HCT116 (cell line): ENCODE measurements around the gene LIN9. TPM values are rescaled to one million over a fixed set of nuclear protein-coding genes. Genes with fewer than 3 reads are reported as not detected.

Experiments used
- ATAC-seq: fragments of 200-7000 bp; cut with Tn5 transposase; 2 replicates; pipeline ENCODE4 v1.9.1; 2020; ENCODE audit warnings: mild to moderate bottlenecking, moderate library complexity
- BruUV-seq: library from RNA; stranded (reverse); fragments of 400-500 nt; replicated peaks from 2 replicates; lab custom pipeline; 2021; lab: Mats Ljungman, UMichigan
- CTCF ChIA-PET: fragments of 300-600 bp; sonication (Branson Sonifier 250); formaldehyde crosslinking; loops from one replicate; lab custom pipeline; 2021; ENCODE audit warnings: antibody characterized with exemption; lab: Charles Lee
- POLR2A ChIA-PET: fragments of 300-600, 350-600 bp; sonication (Branson Sonifier 250); formaldehyde crosslinking; loops from one replicate; lab custom pipeline; 2021; ENCODE audit warnings: antibody characterized with exemption; lab: Charles Lee
- RAD21 ChIA-PET, 2 experiments: fragments of 300-600 bp; sonication (Branson Sonifier 250); formaldehyde crosslinking; loops; one replicate each; lab custom pipeline; 2023; ENCODE audit warnings: low total read pairs in 2 of 2; ENCODE audit not compliant: uncharacterized antibody in 2 of 2, unreplicated experiment in 2 of 2, low non-redundant PET in 1 of 2; lab: Charles Lee
- DNase-seq: peaks from one replicate; pipeline ENCODE4 v3.0.0-alpha.2; 2010; ENCODE audit warnings: low read depth, low spot score
- H2AFZ ChIP-seq: fragments of 200-600 bp; shearing (Covaris generic), sonication (generic); 2 replicates; pipeline ENCODE4 v1.6.1; 2017; ENCODE audit warnings: low read depth, mixed run types, mixed read lengths, antibody characterized with exemption, low read length; ENCODE audit not compliant: poor library complexity, severe bottlenecking
- H3K27ac ChIP-seq: 2 replicates; pipeline ENCODE4 v1.5.1; 2012; ENCODE audit warnings: low read depth, low read length
- H3K27me3 ChIP-seq: fragments of 200-600 bp; sonication (generic); 2 replicates; pipeline ENCODE4 v1.6.1; 2016; ENCODE audit warnings: mixed run types, low read length, mixed read lengths; ENCODE audit not compliant: insufficient read depth
- H3K36me3 ChIP-seq, 2 experiments: fragments of 200-500 bp in 1 of 2; fragments of 200-600 bp in 1 of 2; sonication (Bioruptor generic) in 1 of 2; sonication (generic) in 1 of 2; 2 replicates each; pipeline versions ENCODE4 v1.5.1 to v1.6.1; 2014 to 2016; ENCODE audit warnings: low read length in 2 of 2, inconsistent platforms in 1 of 2, mixed read lengths in 1 of 2, mixed run types in 1 of 2; ENCODE audit not compliant: insufficient read depth in 2 of 2, control insufficient read depth in 1 of 2
- H3K4me1 ChIP-seq, 2 experiments: fragments of 200-600 bp in 1 of 2; sonication (generic) in 1 of 2; 2 replicates each; pipeline versions ENCODE4 v1.5.1 to v1.6.1; 2012 to 2017; ENCODE audit warnings: low read length in 2 of 2, inconsistent platforms in 1 of 2, mild to moderate bottlenecking in 1 of 2, mixed read lengths in 1 of 2, mixed run types in 1 of 2, moderate library complexity in 1 of 2; ENCODE audit not compliant: insufficient read depth in 2 of 2, control insufficient read depth in 1 of 2
- H3K4me2 ChIP-seq: fragments of 200-600 bp; sonication (generic); 2 replicates; pipeline ENCODE4 v1.6.1; 2017; ENCODE audit warnings: mixed run types, low read length, mixed read lengths
- H3K4me3 ChIP-seq, 2 experiments: fragments of 200-600 bp in 1 of 2; sonication (generic) in 1 of 2; replicated peaks in 1 of 2; 2 replicates each; pipeline ENCODE4 v1.5.1; 2011 to 2016; ENCODE audit warnings: low read length in 2 of 2, control low read depth in 1 of 2, low read depth in 1 of 2, mild to moderate bottlenecking in 1 of 2, mixed read lengths in 1 of 2, mixed run types in 1 of 2
- H3K79me2 ChIP-seq: fragments of 200-600 bp; sonication (generic); 2 replicates; pipeline ENCODE4 v1.6.1; 2017; ENCODE audit warnings: mild to moderate bottlenecking, mixed run types, low read length, moderate library complexity, mixed read lengths; ENCODE audit not compliant: insufficient read depth
- H3K9ac ChIP-seq: fragments of 200-600 bp; sonication (generic); 2 replicates; pipeline ENCODE4 v1.6.1; 2016; ENCODE audit warnings: low read length, mixed read lengths
- H3K9me2 ChIP-seq: fragments of 200-600 bp; sonication (generic), shearing (Covaris generic); 2 replicates; pipeline ENCODE4 v1.6.1; 2017; ENCODE audit warnings: mixed run types, mild to moderate bottlenecking, moderate library complexity; ENCODE audit not compliant: insufficient read depth
- H3K9me3 ChIP-seq, 2 experiments: fragments of 200-500 bp in 1 of 2; fragments of 200-600 bp in 1 of 2; sonication (Bioruptor generic) in 1 of 2; sonication (generic) in 1 of 2; 2 replicates each; pipeline ENCODE4 v1.6.1; 2014 to 2017; ENCODE audit warnings: low read length in 2 of 2, mixed read lengths in 2 of 2, inconsistent platforms in 1 of 2, low read depth in 1 of 2, mild to moderate bottlenecking in 1 of 2, mixed run types in 1 of 2, moderate library complexity in 1 of 2; ENCODE audit not compliant: control insufficient read depth in 1 of 2, insufficient read depth in 1 of 2
- H4K20me1 ChIP-seq: fragments of 200-600 bp; sonication (generic), shearing (Covaris generic); 2 replicates; pipeline ENCODE4 v1.6.1; 2017; ENCODE audit warnings: mixed run types, mild to moderate bottlenecking, moderate library complexity; ENCODE audit not compliant: insufficient read depth
- CBX3 ChIP-seq: IDR thresholded peaks from 2 replicates; pipeline ENCODE4 v1.6.1; 2012; ENCODE audit warnings: low read depth
- EGR1 ChIP-seq: IDR thresholded peaks from 2 replicates; pipeline ENCODE4 v1.6.1; 2012; ENCODE audit warnings: low read depth
- ELF1 ChIP-seq: IDR thresholded peaks from 2 replicates; pipeline ENCODE4 v1.6.1; 2012; ENCODE audit warnings: low read depth, borderline replicate concordance
- EZH2 ChIP-seq: fragments of 200-600 bp; sonication (generic); IDR thresholded peaks from 2 replicates; pipeline ENCODE4 v1.6.1; 2017; ENCODE audit warnings: antibody characterized with exemption, mixed run types
- FOSL1 ChIP-seq: IDR thresholded peaks from 2 replicates; pipeline ENCODE4 v1.6.1; 2012; ENCODE audit warnings: low read depth
- POLR2A ChIP-seq: IDR thresholded peaks from 2 replicates; pipeline ENCODE4 v1.7.0; 2011; ENCODE audit warnings: borderline replicate concordance; ENCODE audit not compliant: insufficient read depth, insufficient read length; ENCODE audit errors: extremely low read depth
- RAD21 ChIP-seq: IDR thresholded peaks from 2 replicates; pipeline ENCODE4 v1.6.1; 2012; ENCODE audit warnings: low read depth, mild to moderate bottlenecking
- SIN3A ChIP-seq: IDR thresholded peaks from 2 replicates; pipeline ENCODE4 v1.6.1; 2012; ENCODE audit warnings: low read depth
- SP1 ChIP-seq: IDR thresholded peaks from 2 replicates; pipeline ENCODE4 v1.6.1; 2012; ENCODE audit warnings: low read depth
- TCF7L2 ChIP-seq: IDR thresholded peaks from 2 replicates; pipeline ENCODE4 v1.7.0; 2011; ENCODE audit warnings: borderline replicate concordance, inconsistent platforms; ENCODE audit not compliant: insufficient read depth, insufficient read length; ENCODE audit errors: extremely low read depth
- YY1 ChIP-seq: IDR thresholded peaks from 2 replicates; pipeline ENCODE4 v1.6.1; 2011; ENCODE audit warnings: low read length, low read depth, moderate library complexity, mild to moderate bottlenecking; ENCODE audit not compliant: insufficient replicate concordance; ENCODE audit errors: extremely low read depth
- ZFX ChIP-seq: fragments of 450-650 bp; IDR thresholded peaks from 2 replicates; pipeline ENCODE4 v1.6.1; 2017
- ZNF274 ChIP-seq: fragments of 200-500 bp; sonication (Bioruptor generic); IDR thresholded peaks from 2 replicates; pipeline ENCODE4 v1.6.1; 2014; ENCODE audit warnings: mild to moderate bottlenecking, low read depth, low read length, inconsistent platforms
- intact Hi-C: fragments of 100-400 bp; cut with micrococcal nuclease; formaldehyde crosslinking; loops from 2 replicates; pipeline ENCODE4 v1.10.0; 2022
- total RNA-seq: library from RNA; stranded (reverse); gene quantifications from one replicate; pipeline ENCODE4 v1.2.1, GENCODE V29; 2021; ENCODE audit not compliant: unreplicated experiment
- TF ChIP-seq, protein P1 (sequence below): IDR thresholded peaks from 2 replicates; pipeline ENCODE4 v1.6.1; 2012
- TF ChIP-seq, protein P2 (sequence below), 3 experiments: fragments of 200-600 bp in 1 of 3; sonication (generic) in 1 of 3; IDR thresholded peaks in 2 of 3; conservative IDR thresholded peaks in 1 of 3; 2 replicates each; pipeline ENCODE4 v1.5.1; 2012 to 2017; ENCODE audit warnings: low read depth in 2 of 3, low read length in 2 of 3, antibody characterized with exemption in 1 of 3, borderline replicate concordance in 1 of 3, control low read depth in 1 of 3, mild to moderate bottlenecking in 1 of 3, mixed read lengths in 1 of 3, mixed run types in 1 of 3, moderate library complexity in 1 of 3; ENCODE audit not compliant: insufficient read depth in 1 of 3
- TF ChIP-seq, protein P3 (sequence below): IDR thresholded peaks from 2 replicates; pipeline ENCODE4 v1.6.1; 2012

Gene LIN9
- total RNA-seq, 1 experiment from 2014 or later = 9.3 TPM

DNA sequence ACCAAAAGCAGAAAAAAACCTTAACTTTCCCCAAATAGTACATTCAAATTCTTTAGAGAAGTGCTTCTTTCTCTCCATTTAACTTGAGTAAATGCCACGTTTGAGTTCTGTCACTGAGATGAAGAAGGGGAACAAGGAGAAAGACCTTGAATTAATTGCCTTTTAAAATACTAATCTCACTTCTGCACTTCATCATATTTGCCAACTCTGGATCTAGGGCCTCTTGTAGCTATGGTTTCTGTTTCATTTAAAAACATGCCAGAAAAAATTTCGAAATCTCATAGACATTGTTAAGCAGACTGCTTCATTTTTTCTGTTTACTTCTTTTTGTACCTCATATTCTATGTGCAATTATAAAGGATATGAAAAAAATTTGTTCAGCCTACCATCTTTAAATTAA lies 60.9 kb downstream of the LIN9 start:
- TF ChIP-seq ZNF274 (no peak), ZFX (no peak), ELF1 (no peak), FOSL1 (no peak), EGR1 (no peak), SIN3A (no peak)
- TF ChIP-seq, protein P1, sequence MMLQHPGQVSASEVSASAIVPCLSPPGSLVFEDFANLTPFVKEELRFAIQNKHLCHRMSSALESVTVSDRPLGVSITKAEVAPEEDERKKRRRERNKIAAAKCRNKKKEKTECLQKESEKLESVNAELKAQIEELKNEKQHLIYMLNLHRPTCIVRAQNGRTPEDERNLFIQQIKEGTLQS = no peak
- TF ChIP-seq, protein P2, sequence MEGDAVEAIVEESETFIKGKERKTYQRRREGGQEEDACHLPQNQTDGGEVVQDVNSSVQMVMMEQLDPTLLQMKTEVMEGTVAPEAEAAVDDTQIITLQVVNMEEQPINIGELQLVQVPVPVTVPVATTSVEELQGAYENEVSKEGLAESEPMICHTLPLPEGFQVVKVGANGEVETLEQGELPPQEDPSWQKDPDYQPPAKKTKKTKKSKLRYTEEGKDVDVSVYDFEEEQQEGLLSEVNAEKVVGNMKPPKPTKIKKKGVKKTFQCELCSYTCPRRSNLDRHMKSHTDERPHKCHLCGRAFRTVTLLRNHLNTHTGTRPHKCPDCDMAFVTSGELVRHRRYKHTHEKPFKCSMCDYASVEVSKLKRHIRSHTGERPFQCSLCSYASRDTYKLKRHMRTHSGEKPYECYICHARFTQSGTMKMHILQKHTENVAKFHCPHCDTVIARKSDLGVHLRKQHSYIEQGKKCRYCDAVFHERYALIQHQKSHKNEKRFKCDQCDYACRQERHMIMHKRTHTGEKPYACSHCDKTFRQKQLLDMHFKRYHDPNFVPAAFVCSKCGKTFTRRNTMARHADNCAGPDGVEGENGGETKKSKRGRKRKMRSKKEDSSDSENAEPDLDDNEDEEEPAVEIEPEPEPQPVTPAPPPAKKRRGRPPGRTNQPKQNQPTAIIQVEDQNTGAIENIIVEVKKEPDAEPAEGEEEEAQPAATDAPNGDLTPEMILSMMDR (IDR thresholded peaks at IDR 0.05 in 2 of 3, conservative IDR thresholded peaks at IDR 0.05 in 1 of 3; ENCODE audit: borderline replicate concordance in 1 of 3, insufficient read depth in 1 of 3, low read depth in 2 of 3, low read length in 2 of 3) = no peak
- H4K20me1 ChIP-seq = no peaks in the 10 kb centered on the region
- no peak for DNase-seq
- intact Hi-C loops = no loop called here
- POLR2A ChIA-PET = no interaction called here
- H3K27me3 ChIP-seq = no peaks in the 10 kb centered on the region
- no peak for ATAC-seq
- H3K4me3 ChIP-seq = no peak overlapping the region
- H3K36me3 ChIP-seq = peaks cover 0 to 2% of the 10 kb centered on the region in 2 experiments; a peak in 1 of 4 replicates
- no peak overlapping the region for H3K4me2 ChIP-seq
- BruUV-seq = no TSS peak
- H2AFZ ChIP-seq = no peak overlapping the region
- H3K4me1 ChIP-seq = no peaks in the 10 kb centered on the region
- H3K79me2 ChIP-seq = no peaks in the 10 kb centered on the region
- no peaks in the 10 kb centered on the region for H3K9me3 ChIP-seq
- RAD21 ChIA-PET = no interaction called here
- H3K9me2 ChIP-seq = no peaks in the 10 kb centered on the region
- H3K9ac ChIP-seq = no peak overlapping the region
- H3K27ac ChIP-seq = no peak overlapping the region
- CTCF ChIA-PET = interaction anchor here (0.7 kb wide), 1 partner anchor 94 kb away, joined by 3 read pairs; no protein-coding TSS in a partner anchor

DNA sequence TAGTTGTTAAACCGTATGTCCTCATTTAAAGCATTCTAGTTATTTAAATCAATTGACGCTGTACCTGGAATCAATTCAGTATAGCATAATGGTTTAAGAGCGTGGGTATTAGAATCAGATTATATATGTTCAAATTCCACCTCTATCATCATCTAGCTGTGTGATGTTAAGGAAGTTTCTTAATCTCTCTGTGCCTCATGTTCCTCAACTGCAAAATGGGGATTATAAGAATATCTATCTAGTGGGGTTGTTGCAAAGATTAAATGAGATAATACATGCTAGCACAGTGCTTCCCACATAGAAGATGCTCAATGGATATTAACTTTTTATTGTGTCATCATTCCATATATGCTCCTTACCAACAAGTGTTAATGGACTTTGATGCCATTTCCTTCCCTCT lies 69.5 kb downstream of the LIN9 start:
- no peaks in the 10 kb centered on the region for H3K9me3 ChIP-seq
- H3K27me3 ChIP-seq = no peaks in the 10 kb centered on the region
- no peak overlapping the region for H3K4me2 ChIP-seq
- H3K27ac ChIP-seq = no peak overlapping the region
- no peak for ATAC-seq
- no peak overlapping the region for H3K9ac ChIP-seq
- H4K20me1 ChIP-seq = no peaks in the 10 kb centered on the region
- no peaks in the 10 kb centered on the region for H3K9me2 ChIP-seq
- ChIA-PET POLR2A (no interaction called here), CTCF (no interaction called here), RAD21 (no interaction called here)
- no peaks in the 10 kb centered on the region for H3K4me1 ChIP-seq
- no TSS peak for BruUV-seq
- H2AFZ ChIP-seq = no peak overlapping the region
- no peak overlapping the region for H3K4me3 ChIP-seq
- no peak for DNase-seq
- no peaks in the 10 kb centered on the region for H3K79me2 ChIP-seq
- intact Hi-C loops = loop anchor here (5.0 kb wide), 1 partner anchor 48 kb away; no protein-coding TSS in a partner anchor
- peaks cover 4 to 7% of the 10 kb centered on the region in 2 experiments; a peak in 1 of 4 replicates for H3K36me3 ChIP-seq
- no peak for TF ChIP-seq TCF7L2
- TF ChIP-seq, protein P3, sequence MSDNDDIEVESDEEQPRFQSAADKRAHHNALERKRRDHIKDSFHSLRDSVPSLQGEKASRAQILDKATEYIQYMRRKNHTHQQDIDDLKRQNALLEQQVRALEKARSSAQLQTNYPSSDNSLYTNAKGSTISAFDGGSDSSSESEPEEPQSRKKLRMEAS = no peak
- no peak for TF ChIP-seq EGR1
- no peak for TF ChIP-seq YY1
- TF ChIP-seq RAD21 = no peak
- TF ChIP-seq FOSL1 = no peak
- TF ChIP-seq EZH2 = no peak
- no peak for TF ChIP-seq CBX3
- TF ChIP-seq, protein P2 (IDR thresholded peaks at IDR 0.05 in 2 of 3, conservative IDR thresholded peaks at IDR 0.05 in 1 of 3; ENCODE audit: borderline replicate concordance in 1 of 3, insufficient read depth in 1 of 3, low read depth in 2 of 3, low read length in 2 of 3) = no peak
- TF ChIP-seq, protein P1 = no peak
- no peak for TF ChIP-seq POLR2A
- TF ChIP-seq ZFX = no peak
- no peak for TF ChIP-seq SP1
